Measurements from ENCODE around the gene VPS35.
"Not testable (repeated sequence)": the region's sequence is repeated elsewhere in the genome, so short reads cannot be mapped to it uniquely, and the experiment has no call there.

Gene VPS35

GRCh38 chr16:46673320-46674013 lies 15.5 kb downstream of the VPS35 start:
- no peak overlapping the region for H3K4me3 ChIP-seq (ENCODE audit: low read depth, low read length)

- no peak overlapping the region for H3K4me3 ChIP-seq (ENCODE audit: low read depth, low read length)
Measured at GRCh38 chr16:46662123-46662522, 26.9 kb downstream of the VPS35 start.

- no peak overlapping the region for H3K4me3 ChIP-seq (ENCODE audit: low read depth, low read length)
Measured at GRCh38 chr16:46658925-46659324, 30.1 kb downstream of the VPS35 start.

DNA sequence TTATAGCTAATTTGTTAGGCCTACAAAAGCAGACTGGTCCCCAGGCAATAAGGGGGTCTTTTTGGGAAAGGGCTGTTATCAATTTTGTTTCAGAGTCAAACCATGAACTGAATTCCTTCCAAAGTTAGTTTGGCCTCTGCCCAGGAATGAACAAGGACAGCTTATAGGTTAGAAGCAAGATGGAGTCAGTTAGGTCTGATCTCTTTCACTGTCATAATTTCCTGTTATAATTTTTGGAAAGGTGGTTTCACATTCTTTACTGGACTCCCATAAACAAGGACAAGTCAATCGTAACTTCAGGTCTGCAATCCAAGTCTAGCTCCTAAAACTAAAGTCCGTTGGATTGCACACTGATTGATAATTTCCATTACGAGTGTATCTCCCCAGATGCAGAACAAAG lies 37.7 kb downstream of the VPS35 start:
- no peak overlapping the region for H3K4me3 ChIP-seq (ENCODE audit: low read depth, low read length)

DNA sequence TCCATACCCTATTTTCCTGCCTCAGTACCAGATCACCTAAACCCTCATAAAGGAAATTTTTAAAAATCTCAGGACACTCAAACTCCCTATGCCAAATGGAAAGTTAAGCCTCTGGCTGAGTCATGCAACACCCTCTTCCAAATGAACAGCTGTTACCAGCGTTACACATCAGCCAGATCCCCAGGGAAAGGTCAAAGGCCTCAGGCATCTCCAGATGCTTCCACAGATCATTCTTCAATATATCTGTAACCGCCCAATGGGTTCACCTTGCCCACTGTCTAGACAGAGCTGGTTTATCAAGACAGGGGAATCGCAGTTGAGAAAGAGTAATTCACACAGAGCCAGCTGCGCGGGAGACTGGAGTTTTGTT lies 38.7 kb downstream of the VPS35 start:
- no peak overlapping the region for H3K4me3 ChIP-seq (ENCODE audit: low read depth, low read length)

GRCh38 chr16:46649588-46650253 lies 39.3 kb downstream of the VPS35 start:
- no peak overlapping the region for H3K4me3 ChIP-seq (ENCODE audit: low read depth, low read length)

- no peak overlapping the region for H3K4me3 ChIP-seq (ENCODE audit: low read depth, low read length)
Measured at GRCh38 chr16:46648656-46649055, 40.3 kb downstream of the VPS35 start.

GRCh38 chr16:46638947-46639925 lies 49.7 kb downstream of the VPS35 start:
- no peak overlapping the region for H3K4me3 ChIP-seq (ENCODE audit: low read depth, low read length)

DNA sequence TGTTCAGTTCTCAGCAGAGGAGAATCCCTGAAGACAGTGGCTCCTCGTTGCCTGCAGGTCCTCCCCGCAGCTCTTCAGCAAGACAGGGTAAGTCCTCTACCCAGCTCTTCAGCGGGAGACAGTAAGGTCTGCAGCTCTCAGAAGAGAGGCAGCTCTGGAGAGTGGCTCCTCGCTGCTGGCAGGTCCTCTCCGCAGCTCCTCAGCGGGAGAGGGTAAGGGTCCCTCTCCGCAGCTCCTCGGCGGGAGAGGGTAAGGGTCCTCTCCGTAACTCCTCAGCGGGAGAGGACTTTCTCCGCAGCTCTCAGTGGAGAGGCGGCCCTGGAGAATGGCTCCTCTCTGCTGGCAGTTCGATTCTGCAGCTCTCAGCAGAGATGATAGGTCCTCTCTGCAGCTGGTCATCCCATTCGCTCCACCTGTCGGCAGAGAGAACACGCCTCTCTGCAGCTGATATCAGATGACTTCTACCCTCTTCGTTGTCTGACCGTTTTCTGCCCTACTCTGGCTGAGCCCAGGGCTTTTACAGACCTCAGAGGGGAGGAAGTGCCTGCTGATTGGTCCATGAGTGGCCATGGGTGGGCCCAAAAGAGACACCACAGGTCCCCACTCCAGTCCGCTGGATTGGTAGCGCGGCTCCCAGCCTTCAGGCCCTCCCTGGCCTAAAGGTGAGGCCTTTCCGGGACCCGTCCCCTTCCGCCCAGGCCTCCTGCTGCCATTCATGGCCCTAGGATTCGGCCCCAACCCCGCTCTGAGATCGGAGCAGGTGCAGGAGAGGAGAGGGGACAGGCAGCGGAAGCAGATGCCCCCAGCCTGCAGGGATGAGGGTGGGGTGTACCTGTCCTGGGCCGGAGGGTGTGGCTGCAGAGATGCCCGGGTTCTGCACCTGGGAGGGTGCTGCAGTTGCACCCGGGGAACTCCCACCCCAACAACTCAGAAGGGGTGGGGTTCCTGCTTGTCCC lies 55.9 kb downstream of the VPS35 start:
- peak overlapping the region; percentile 27 for H3K4me3 ChIP-seq (ENCODE audit: low read depth, low read length)

- H3K4me3 ChIP-seq (ENCODE audit: low read depth, low read length), result no peak overlapping the region
Measured at GRCh38 chr16:46629331-46630219, 59.4 kb downstream of the VPS35 start.

GRCh38 chr16:46627746-46628145 lies 61.2 kb downstream of the VPS35 start:
- no peak overlapping the region for H3K4me3 ChIP-seq (ENCODE audit: low read depth, low read length)

- not testable (repeated sequence) for H3K4me3 ChIP-seq (ENCODE audit: low read depth, low read length)
Measured at GRCh38 chr16:46626681-46627080, 62.3 kb downstream of the VPS35 start.

GRCh38 chr16:46624862-46625261 lies 64.1 kb downstream of the VPS35 start:
- not testable (repeated sequence) for H3K4me3 ChIP-seq (ENCODE audit: low read depth, low read length)

- H3K4me3 ChIP-seq (ENCODE audit: low read depth, low read length), result not testable (repeated sequence)
Measured at GRCh38 chr16:46623707-46624106, 65.3 kb downstream of the VPS35 start.

DNA sequence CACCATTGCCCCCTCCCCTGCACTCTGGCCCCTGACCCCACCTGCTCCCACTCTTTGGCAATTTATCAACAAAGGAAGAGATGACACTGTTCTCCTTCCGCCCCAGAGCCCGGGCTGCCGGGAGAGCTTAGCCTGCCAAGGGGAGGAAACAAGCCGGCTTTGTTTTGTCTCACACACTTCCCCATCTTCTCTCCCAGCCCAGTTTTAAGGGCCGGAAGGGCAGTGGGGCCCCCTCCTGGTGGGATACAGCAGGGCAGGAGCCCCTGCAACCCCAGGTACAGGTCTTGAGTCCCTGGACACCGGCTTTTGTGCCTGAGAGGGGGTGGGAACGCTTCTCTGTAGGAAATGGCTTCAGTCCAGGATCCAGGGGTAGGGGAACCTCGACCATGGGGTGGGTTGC lies 65.7 kb downstream of the VPS35 start:
- not testable (repeated sequence) for H3K4me3 ChIP-seq (ENCODE audit: low read depth, low read length)

- H3K4me3 ChIP-seq (ENCODE audit: low read depth, low read length), result no peak overlapping the region
Measured at GRCh38 chr16:46621934-46622676, 66.9 kb downstream of the VPS35 start.

- peak within 1 kb of the TSS; percentile 94 for H3K4me3 ChIP-seq (ENCODE audit: low read depth, low read length)
Measured at GRCh38 chr16:46621006-46621933, 67.7 kb downstream of the VPS35 start, which contains the start of gene SHCBP1. Gene SHCBP1, minus strand, starts transcription at chr16:46621379. Its CDS starts 20 bp downstream, at chr16:46621359.

All from iPS-11a (cell line).